ENCODE results near the gene CREG2.

Gene CREG2

GRCh38 chr2:101367508-101367907, 19.8 kb downstream of the CREG2 start:
- no peak for TF ChIP-seq MYC (IDR thresholded peaks at IDR 0.05; ENCODE audit: low read depth, low read length)
- TF ChIP-seq POLR2A (IDR thresholded peaks at IDR 0.05; ENCODE audit: extremely low read depth, insufficient read length), result no peak
- no peak for TF ChIP-seq CTCF (IDR thresholded peaks at IDR 0.05; ENCODE audit: low read depth, low read length)
- TF ChIP-seq, protein P1, sequence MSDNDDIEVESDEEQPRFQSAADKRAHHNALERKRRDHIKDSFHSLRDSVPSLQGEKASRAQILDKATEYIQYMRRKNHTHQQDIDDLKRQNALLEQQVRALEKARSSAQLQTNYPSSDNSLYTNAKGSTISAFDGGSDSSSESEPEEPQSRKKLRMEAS (IDR thresholded peaks at IDR 0.05; ENCODE audit: low read depth, low read length), result no peak
- no peak for DNase-seq (ENCODE audit: low read depth)
- no peak overlapping the region for H3K4me3 ChIP-seq (ENCODE audit: low read depth, low read length)

DNA sequence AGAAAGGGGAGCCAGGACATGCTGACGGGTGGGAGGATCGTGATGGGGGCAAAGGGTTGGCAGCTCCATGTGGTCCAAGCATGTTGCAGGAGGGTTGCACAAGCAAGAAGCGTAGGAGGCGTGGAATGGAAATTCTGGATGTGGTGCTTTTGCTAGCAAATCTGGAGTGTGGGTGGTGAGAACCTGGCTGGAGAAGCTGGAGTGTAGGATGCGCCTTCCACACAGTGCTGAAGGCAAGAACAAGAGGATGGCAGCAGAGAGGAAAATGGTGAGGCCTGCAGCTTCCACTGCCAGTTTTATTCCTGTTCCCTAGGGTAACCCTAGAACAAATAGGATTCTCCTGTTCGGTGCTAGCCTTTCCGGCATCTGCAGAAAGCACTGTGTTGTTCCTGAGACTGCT, 22.4 kb downstream of the CREG2 start:
- H3K4me3 ChIP-seq (ENCODE audit: low read depth, low read length), result no peak overlapping the region
- no peak for TF ChIP-seq POLR2A (IDR thresholded peaks at IDR 0.05; ENCODE audit: extremely low read depth, insufficient read length)
- TF ChIP-seq, protein P1 (IDR thresholded peaks at IDR 0.05; ENCODE audit: low read depth, low read length), result no peak
- TF ChIP-seq CTCF (IDR thresholded peaks at IDR 0.05; ENCODE audit: low read depth, low read length), result no peak
- no peak for TF ChIP-seq MYC (IDR thresholded peaks at IDR 0.05; ENCODE audit: low read depth, low read length)
- no peak for DNase-seq (ENCODE audit: low read depth)

DNA sequence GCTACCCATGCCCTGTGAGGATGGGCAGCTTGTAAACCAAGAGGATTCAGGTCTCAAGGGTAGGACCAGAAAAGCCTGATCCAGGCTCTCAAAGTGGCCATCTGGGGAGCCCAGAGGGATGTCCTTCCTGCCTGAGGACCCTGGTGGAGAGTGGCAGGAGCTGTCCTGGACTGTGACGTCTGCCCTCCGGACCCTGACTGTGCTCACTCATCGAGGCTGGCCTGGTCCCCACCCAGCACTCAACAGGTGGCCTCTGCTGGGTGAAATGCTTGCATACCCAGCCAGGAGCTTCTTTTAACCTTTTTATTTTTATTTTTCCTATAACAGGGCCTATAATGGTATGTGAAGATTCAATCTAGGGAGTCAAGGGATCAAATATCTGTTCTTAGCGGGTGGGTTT, 24.5 kb downstream of the CREG2 start:
- no peak for TF ChIP-seq POLR2A (IDR thresholded peaks at IDR 0.05; ENCODE audit: extremely low read depth, insufficient read length)
- TF ChIP-seq, protein P1 (IDR thresholded peaks at IDR 0.05; ENCODE audit: low read depth, low read length), result no peak
- TF ChIP-seq MYC (IDR thresholded peaks at IDR 0.05; ENCODE audit: low read depth, low read length), result no peak
- no peak for TF ChIP-seq CTCF (IDR thresholded peaks at IDR 0.05; ENCODE audit: low read depth, low read length)
- no peak for DNase-seq (ENCODE audit: low read depth)
- H3K4me3 ChIP-seq (ENCODE audit: low read depth, low read length), result no peak overlapping the region

GRCh38 chr2:101362316-101362715, 25.0 kb downstream of the CREG2 start:
- DNase-seq (ENCODE audit: low read depth), result no peak
- H3K4me3 ChIP-seq (ENCODE audit: low read depth, low read length), result no peak overlapping the region
- TF ChIP-seq, protein P1 (IDR thresholded peaks at IDR 0.05; ENCODE audit: low read depth, low read length), result no peak
- TF ChIP-seq MYC (IDR thresholded peaks at IDR 0.05; ENCODE audit: low read depth, low read length), result no peak
- no peak for TF ChIP-seq CTCF (IDR thresholded peaks at IDR 0.05; ENCODE audit: low read depth, low read length)
- TF ChIP-seq POLR2A (IDR thresholded peaks at IDR 0.05; ENCODE audit: extremely low read depth, insufficient read length), result no peak

DNA sequence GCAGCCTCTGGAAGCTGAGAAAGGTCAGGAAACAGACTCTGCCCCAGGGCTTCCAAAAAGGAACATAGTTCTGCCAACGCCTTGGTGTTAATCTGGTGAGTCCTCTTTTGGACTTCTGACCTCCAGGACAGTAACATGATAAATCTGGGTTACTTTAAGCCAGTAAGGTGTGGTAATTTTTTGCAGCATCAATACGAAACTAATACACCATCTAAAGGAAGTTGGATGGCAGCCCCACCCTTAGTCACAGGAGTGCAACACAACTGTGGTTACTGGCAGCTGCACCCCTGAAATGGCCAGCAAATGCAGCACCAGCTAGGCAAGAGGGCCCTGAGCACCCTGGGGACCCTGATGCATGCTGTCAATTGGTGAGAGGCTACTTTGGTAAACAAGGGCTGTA, 25.8 kb downstream of the CREG2 start:
- TF ChIP-seq CTCF (IDR thresholded peaks at IDR 0.05; ENCODE audit: low read depth, low read length) (no peak), POLR2A (IDR thresholded peaks at IDR 0.05; ENCODE audit: extremely low read depth, insufficient read length) (no peak), MYC (IDR thresholded peaks at IDR 0.05; ENCODE audit: low read depth, low read length) (no peak)
- TF ChIP-seq, protein P1 (IDR thresholded peaks at IDR 0.05; ENCODE audit: low read depth, low read length), result no peak
- H3K4me3 ChIP-seq (ENCODE audit: low read depth, low read length), result no peak overlapping the region
- no peak for DNase-seq (ENCODE audit: low read depth)

GRCh38 chr2:101361121-101361520, 26.2 kb downstream of the CREG2 start:
- no peak overlapping the region for H3K4me3 ChIP-seq (ENCODE audit: low read depth, low read length)
- no peak for DNase-seq (ENCODE audit: low read depth)
- TF ChIP-seq, protein P1 (IDR thresholded peaks at IDR 0.05; ENCODE audit: low read depth, low read length), result no peak
- TF ChIP-seq POLR2A (IDR thresholded peaks at IDR 0.05; ENCODE audit: extremely low read depth, insufficient read length), result no peak
- TF ChIP-seq MYC (IDR thresholded peaks at IDR 0.05; ENCODE audit: low read depth, low read length), result no peak
- TF ChIP-seq CTCF (IDR thresholded peaks at IDR 0.05; ENCODE audit: low read depth, low read length), result no peak

Data from NB4 (cell line).